Measurements from ENCODE around the gene RNF19B. TPM values are rescaled to one million over a fixed set of nuclear protein-coding genes. Genes with fewer than 3 reads are reported as not detected.

The RNF19B gene
- total RNA-seq, 1 experiment from 2014 or later: 22.5 TPM

DNA sequence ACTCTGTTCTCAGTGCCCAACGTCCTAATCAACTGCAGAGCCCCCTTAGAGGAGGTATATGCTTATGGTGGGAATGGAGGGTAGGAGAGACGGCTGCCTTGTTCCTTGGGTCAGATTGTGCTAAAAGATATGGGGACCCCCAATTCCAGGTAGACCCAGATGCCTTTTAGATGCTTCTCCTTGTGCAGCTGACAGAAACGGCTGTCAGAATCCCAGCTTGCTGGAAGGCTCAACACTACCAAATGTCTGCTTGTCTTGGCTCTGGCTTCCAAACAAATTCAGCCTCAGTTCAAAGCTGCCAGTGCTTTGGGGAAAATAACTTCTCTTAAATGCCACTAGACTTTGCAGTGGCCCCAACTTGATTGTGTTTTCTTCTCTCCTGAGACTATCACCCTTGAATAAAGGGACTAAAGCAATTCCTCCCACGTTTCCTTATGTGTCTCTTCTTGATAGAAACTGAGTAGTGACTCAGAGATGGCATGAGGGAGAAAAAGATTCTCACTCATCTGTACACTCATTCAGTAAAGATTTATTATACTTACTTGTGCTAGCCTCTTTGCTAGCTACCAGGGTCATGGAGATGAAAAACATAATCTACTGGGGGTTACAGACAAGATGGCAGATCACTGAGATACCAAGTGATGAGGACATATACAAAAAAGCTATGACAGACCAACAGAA lies 3.4 kb upstream of the RNF19B start:
- H3K36me3 ChIP-seq (ENCODE audit: control insufficient read depth in 1 of 2, insufficient read depth in 2 of 2, low read length in 2 of 2): no peaks in the 10 kb centered on the region
- DNase-seq (ENCODE audit: low read depth, low spot score) (no peak), ATAC-seq (no peak)
- 0 out of 2 replicates have a peak, but pooled peaks cover 2% of the 10 kb centered on the region for H3K9me2 ChIP-seq (ENCODE audit: insufficient read depth)
- H3K9me3 ChIP-seq (ENCODE audit: control insufficient read depth in 1 of 2, insufficient read depth in 1 of 2, low read depth in 1 of 2, low read length in 2 of 2): no peaks in the 10 kb centered on the region
- TF ChIP-seq SRF (IDR thresholded peaks at IDR 0.05; ENCODE audit: low read depth) (no peak), ZFX (IDR thresholded peaks at IDR 0.05) (no peak), RAD21 (IDR thresholded peaks at IDR 0.05; ENCODE audit: low read depth) (no peak), TCF7L2 (IDR thresholded peaks at IDR 0.05; ENCODE audit: borderline replicate concordance, extremely low read depth, insufficient read depth, insufficient read length) (no peak), JUND (IDR thresholded peaks at IDR 0.05) (no peak), ZNF274 (IDR thresholded peaks at IDR 0.05; ENCODE audit: low read depth, low read length) (no peak), ELF1 (IDR thresholded peaks at IDR 0.05; ENCODE audit: borderline replicate concordance, low read depth) (no peak)
- TF ChIP-seq, protein P1, sequence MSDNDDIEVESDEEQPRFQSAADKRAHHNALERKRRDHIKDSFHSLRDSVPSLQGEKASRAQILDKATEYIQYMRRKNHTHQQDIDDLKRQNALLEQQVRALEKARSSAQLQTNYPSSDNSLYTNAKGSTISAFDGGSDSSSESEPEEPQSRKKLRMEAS (IDR thresholded peaks at IDR 0.05): no peak
- TF ChIP-seq, protein P2, sequence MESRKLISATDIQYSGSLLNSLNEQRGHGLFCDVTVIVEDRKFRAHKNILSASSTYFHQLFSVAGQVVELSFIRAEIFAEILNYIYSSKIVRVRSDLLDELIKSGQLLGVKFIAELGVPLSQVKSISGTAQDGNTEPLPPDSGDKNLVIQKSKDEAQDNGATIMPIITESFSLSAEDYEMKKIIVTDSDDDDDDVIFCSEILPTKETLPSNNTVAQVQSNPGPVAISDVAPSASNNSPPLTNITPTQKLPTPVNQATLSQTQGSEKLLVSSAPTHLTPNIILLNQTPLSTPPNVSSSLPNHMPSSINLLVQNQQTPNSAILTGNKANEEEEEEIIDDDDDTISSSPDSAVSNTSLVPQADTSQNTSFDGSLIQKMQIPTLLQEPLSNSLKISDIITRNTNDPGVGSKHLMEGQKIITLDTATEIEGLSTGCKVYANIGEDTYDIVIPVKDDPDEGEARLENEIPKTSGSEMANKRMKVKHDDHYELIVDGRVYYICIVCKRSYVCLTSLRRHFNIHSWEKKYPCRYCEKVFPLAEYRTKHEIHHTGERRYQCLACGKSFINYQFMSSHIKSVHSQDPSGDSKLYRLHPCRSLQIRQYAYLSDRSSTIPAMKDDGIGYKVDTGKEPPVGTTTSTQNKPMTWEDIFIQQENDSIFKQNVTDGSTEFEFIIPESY (IDR thresholded peaks at IDR 0.05; ENCODE audit: extremely low read depth, insufficient replicate concordance, low read length): no peak
- TF ChIP-seq, protein P3, sequence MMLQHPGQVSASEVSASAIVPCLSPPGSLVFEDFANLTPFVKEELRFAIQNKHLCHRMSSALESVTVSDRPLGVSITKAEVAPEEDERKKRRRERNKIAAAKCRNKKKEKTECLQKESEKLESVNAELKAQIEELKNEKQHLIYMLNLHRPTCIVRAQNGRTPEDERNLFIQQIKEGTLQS (IDR thresholded peaks at IDR 0.05): no peak
- H3K4me2 ChIP-seq (ENCODE audit: low read length): no peak overlapping the region
- intact Hi-C loops (cut with micrococcal nuclease): no loop called here
- no peaks in the 10 kb centered on the region for H4K20me1 ChIP-seq (ENCODE audit: insufficient read depth)
- peaks cover 10% of the 10 kb centered on the region for H3K79me2 ChIP-seq (ENCODE audit: insufficient read depth, low read length)
- BruUV-seq (replicated peaks): no TSS peak
- RAD21 ChIA-PET (ENCODE audit: low non-redundant PET in 1 of 2, low total read pairs in 2 of 2, uncharacterized antibody in 2 of 2, unreplicated experiment in 2 of 2): no interaction called here
- no peaks in the 10 kb centered on the region for H3K27me3 ChIP-seq (ENCODE audit: insufficient read depth, low read length)
- no peak overlapping the region for H3K27ac ChIP-seq (ENCODE audit: low read depth, low read length)
- no peak overlapping the region for H3K4me3 ChIP-seq (replicated peaks in 1 of 2; ENCODE audit: low read depth in 1 of 2, low read length in 2 of 2)
- CTCF ChIA-PET: no interaction called here
- peaks cover 4 to 20% of the 10 kb centered on the region in 2 experiments for H3K4me1 ChIP-seq (ENCODE audit: control insufficient read depth in 1 of 2, insufficient read depth in 2 of 2, low read length in 2 of 2)
- POLR2A ChIA-PET: no interaction called here
- H3K9ac ChIP-seq (ENCODE audit: low read length): no peak overlapping the region
- no peak overlapping the region for H2AFZ ChIP-seq (ENCODE audit: low read depth, low read length, poor library complexity, severe bottlenecking)

Data from HCT116 (cell line).